HS-27A (cell line): ENCODE measurements around the gene AGAP5.

Experiments used
- DNase-seq: peaks from one replicate; pipeline ENCODE4 v3.0.0-alpha.2; 2012; ENCODE audit warnings: low read depth, missing footprints

Gene AGAP5

DNA sequence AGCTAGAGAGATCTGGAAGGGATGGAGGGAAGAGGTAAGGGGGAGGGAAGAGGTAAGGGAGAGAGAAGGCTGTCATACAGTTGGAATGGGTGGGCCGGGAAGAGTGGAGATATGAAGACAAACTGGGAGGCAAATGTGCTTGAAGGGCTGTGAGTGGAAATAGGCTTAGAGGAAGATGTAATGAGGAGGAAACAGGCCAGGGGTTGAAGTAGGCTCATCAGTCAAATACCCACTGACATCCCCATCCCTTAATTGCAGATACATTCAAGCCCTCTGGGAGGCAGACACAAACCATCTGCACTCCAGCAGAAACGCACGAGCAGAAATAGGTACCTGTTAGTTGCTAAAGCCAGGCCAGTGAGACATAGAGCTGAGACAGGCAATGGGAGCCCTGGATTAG lies 44.2 kb downstream of the AGAP5 start:
- DNase-seq = no peak

- no peak for DNase-seq
These were observed 44.7 kb downstream of the AGAP5 start for GRCh38 chr10:73653195-73653594.

- no peak for DNase-seq
These were observed 47.2 kb downstream of the AGAP5 start for GRCh38 chr10:73650537-73651331.

DNA sequence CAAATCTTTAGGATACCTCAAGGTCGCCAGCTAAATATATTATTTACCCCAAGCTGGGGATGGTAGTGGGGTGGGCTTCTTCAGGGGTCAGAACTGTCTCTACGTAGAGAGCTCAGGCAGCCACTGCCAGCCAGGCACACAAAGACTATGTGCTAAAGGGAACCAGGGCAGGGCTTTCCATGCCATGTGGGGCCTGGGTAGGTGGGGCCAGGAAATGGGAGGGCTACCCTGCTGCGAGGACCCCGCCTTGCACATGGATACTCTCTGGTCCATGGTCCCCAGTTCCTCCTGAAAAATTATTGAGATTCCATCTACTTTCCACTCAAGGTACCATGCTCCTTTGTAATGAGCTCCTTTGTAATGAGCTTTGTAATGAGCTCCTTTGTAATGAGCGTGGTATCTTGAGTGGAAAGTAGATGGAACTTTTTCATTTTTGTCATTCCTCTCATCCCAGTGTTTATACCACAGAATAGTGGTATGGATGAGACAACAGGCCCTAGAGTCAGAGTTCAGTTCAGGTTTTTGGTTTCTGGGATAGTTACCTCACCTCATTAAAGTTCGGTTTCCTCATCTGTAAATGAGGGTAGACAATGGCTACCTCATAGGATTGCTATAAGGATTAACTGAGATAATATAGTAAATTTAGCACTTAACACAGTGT lies 47.9 kb downstream of the AGAP5 start:
- DNase-seq = no peak

DNA sequence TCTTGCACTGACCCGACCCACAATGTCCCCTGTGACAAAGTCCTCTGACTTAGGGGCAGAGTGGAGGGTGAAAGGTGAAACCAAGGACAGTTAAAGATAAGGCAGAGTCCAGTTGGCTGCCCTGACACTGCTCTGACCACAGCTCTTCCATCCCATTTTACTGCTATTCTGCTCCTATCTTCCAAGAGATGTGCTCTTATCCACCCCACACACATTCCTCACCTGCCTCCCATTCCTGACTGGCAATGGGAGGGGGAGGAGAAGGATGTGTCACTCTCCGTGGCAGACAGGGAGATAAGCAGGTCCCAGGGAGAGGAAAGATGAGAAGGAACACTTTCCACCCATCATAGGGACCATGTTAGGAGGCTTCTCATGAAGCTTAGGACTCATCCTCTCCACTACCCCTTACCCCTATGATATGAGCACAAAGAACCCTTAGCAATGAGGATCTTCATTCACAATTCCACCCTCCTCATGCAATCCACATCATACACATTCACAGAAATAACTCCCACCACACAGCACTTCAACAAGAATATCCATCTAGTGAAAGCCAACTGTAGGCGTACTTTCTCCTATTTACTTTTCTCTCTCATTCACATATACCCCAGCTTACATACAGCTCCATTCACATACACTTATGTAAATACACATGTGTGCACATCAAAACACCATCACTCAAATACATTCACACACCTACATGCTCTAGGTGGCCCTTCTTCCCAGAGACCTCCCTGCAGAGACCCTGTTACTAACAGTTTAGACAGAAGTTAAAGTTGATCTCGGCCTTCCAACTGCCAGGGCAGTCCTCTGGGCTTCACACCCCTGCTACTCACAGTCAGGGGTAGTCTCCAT lies 48.7 kb downstream of the AGAP5 start:
- DNase-seq = no peak

DNA sequence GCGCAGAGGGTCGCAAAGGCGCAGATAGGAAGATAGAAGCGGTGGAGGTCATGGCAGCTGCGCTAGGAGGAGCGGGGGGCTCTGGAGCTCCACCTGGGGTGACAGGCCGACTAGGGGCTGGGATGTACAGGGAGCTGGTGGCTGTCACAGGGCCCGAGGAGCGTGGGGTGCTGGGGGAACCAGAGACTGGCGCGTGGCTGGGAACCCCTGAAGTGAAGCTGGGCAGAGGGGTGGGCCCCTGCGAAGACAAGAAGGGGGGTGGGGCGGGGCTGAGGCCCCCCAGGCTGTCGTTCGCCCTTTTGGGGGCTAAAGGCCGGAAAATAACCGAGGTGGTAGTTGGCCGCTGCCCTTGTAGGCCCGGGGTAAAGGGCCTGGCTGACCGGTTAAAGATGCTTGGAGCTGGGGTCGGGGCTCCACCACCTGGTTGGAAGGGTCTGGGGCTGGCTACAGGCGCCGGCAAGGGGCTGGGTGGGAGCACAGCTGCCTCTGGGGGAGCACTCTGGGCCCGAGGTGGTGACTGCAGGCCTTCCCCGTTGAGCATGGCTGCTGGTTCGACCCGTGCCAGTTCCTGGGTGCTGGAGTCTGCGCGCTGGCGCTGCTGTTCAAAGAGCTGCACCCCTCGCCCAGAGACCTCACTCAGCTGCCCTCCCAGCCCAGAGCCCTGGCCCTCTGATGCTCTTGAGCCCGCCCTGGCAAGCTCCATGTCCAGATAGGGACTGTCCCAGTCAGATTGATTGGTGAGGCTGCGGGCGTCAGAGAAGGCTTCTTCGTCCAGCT lies 49.8 kb downstream of the AGAP5 start:
- no peak for DNase-seq

DNA sequence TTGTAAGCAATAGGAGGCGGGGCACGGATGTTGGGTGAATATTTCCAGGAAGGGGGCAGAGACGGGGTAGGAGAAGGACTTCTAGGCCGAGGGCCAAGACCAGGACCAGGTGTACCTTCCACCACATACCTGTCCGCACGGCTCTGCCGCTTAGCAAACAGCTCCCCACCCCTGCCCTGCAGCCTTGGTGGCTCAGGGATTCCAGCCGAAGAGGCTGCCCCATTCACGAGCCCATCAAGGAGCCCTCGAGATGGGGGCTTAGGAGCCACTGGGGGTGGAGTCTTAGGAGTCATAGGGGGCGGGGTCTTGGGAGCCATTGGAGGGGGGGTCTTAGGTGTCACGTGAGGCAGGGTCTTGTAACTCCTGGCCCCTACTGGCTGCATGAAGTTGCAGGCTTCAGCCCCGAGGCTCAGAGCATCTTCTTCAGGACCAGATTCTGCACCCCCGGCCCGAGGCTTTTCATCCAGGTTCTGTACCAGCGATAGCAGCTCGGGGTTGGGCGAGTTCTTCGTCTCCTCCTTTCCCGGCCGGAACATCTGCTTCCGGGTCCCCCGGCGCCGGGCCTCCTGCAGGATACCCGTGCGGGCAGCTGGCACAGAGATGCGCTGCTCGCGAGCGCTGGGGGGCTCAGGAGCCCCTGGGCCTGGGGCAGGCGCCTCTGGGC lies 50.6 kb downstream of the AGAP5 start:
- DNase-seq = no peak

DNA sequence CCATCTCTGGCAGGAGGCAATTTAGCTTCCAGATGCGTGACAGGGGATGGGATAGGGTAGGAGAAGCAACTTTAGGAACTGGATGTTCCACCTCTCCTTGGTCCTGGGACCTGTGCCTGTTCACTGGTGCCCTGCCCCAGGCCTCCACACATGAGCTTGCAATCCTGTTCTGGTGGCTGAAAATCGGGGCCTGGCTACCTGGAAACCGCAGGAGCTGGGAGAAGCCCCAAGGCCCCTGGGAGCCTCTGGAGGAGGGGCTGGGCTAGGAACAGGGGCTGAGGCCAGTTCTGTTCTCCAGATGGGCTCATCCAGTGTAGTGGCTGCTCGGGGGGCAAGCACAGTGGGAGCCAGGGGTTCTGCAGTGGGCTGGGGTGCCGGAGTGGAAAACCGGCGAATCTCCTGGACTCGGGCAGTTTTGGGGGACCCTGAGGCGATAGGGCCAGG lies 51.3 kb downstream of the AGAP5 start:
- no peak for DNase-seq

DNA sequence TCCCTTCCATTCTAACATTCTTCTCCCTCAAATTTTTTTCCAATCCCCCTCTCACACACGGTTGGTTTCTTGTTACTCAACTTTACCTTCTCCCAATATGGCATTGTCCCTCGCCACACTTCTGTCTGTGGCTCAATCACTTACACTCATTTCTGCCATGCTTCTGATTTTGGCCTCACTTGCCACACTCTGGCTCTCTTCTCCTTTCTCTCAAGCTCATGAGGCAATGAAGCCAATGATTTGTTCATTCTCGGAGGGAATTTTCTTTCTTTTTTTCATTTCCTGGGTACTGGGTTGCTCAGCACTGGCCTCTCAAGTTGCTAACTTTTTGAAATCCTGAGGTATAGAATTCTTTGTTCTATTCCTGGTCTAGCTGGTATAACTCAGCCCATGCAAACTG lies 52.7 kb downstream of the AGAP5 start:
- no peak for DNase-seq

- no peak for DNase-seq
These were observed 53.1 kb downstream of the AGAP5 start for GRCh38 chr10:73644767-73645166.

DNA sequence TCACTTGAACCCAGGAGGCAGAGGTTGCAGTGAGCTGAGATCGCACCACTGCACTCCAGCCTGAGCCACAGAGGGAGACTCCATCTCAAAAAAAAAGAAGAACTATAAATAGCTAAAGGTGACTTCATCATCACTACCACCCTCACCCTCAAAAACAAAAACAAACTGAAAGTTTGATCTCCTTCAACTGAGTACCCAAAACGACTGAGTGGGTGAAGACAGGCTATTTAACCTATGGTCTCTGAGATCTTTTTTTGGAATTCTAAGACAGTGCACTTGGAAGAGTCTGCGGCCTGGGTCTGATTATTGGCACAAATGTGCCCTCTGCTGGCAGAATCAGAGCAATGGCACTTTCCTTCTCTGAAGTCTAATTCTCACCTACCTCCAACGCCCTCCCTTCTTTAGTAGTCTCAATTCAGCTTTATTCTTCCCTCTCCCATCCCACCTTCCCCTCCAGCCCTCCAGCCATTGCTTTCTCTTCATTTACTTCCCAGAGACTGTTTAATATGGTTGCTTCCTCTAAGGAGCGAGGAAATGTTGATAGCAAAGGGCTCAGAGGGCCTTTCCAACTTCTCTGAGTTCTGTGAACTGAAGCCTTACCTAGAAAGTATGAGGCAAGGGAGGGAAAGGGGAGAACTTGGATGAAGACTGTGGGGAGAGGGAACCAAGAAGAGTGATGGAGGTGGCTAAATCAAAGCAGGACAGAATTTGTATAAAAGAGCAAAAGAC lies 53.7 kb downstream of the AGAP5 start:
- no peak for DNase-seq

GRCh38 chr10:73643362-73643761 lies 54.5 kb downstream of the AGAP5 start:
- no peak for DNase-seq

- DNase-seq = no peak
These were observed 56.4 kb downstream of the AGAP5 start, which contains the start of gene MYOZ1 for GRCh38 chr10:73641328-73642060. Gene MYOZ1, minus strand, starts transcription at chr10:73641474. Its CDS starts 1,457 bp downstream, at chr10:73640017.

GRCh38 chr10:73639286-73639685 lies 58.6 kb downstream of the AGAP5 start:
- no peak for DNase-seq

GRCh38 chr10:73635781-73636180 lies 62.1 kb downstream of the AGAP5 start:
- no peak for DNase-seq

GRCh38 chr10:73634421-73634820 lies 63.5 kb downstream of the AGAP5 start:
- DNase-seq = no peak

DNA sequence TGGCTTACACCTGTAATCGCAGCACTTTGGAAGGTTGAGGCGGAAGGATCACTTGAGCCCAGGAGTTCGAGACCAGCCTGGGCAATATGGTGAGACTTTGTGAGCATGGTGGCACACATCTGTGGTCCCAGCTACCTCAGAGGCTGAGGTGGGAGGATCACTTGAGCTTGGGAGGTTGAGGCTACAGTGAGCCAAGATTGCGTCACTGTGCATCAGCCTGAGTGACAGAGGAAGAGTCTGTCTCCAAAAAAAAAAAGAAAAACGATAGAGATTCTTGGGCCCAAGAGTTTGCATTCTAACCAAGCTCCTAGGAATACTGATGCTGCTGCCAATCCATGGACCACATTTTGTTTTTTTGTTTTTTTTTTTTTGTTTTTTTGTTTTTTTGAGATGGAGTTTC lies 68.7 kb downstream of the AGAP5 start:
- no peak for DNase-seq

GRCh38 chr10:73628405-73628804 lies 69.5 kb downstream of the AGAP5 start:
- DNase-seq = no peak

- no peak for DNase-seq
These were observed 70.6 kb downstream of the AGAP5 start for GRCh38 chr10:73627300-73627699.
